Non-pigmented ciliary epithelial cell (primary cell): ENCODE measurements around the gene RAB29.
A peak's percentile ranks its signal among the peaks of the same experiment; 100 is the strongest.
"Not testable (repeated sequence)": the region's sequence is repeated elsewhere in the genome, so short reads cannot be mapped to it uniquely, and the experiment has no call there.

ENCODE experiments used
- DNase-seq: peaks from one replicate; pipeline ENCODE4 v3.0.0-alpha.2; 2010; ENCODE audit warnings: low read depth

The RAB29 gene

DNA sequence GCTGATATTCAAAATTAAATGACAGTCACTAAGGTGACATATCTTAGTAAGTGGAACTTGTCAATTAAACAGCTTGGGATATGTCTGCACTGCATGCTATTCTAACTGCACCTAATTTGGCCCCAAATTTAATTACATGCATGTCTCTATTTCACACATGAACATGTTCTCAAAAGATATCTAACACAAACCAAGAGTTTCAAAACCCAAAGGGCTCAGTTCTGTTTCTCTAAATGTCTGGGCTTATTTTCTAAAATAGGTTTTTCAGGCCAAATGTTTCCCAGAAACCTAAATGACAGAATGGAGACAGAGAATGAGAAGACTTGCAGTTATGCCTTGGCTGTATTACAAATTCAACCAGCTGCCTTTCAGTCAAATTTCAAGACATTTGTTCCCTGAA lies 11.3 kb downstream of the RAB29 start:
- DNase-seq: no peak

DNA sequence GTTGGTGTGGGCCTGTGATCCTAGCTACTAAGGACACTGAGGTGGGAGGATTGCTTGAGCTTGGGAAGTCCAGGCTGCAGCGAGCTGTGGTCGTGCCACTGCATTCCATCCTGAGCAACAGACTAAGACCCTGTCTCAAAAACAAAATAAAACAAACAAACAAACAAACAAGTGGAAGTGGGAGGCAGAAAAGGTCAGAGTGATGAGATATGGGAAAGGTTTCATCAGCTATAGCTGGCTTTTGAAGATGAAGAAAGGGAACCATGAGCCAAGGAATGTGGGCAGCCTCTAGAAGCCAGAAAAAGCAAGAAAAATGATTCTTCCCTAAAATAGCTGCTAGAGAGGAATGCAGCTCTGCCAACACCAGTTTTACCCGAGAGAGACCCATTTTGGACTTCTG lies 14.7 kb downstream of the RAB29 start:
- DNase-seq: no peak

DNA sequence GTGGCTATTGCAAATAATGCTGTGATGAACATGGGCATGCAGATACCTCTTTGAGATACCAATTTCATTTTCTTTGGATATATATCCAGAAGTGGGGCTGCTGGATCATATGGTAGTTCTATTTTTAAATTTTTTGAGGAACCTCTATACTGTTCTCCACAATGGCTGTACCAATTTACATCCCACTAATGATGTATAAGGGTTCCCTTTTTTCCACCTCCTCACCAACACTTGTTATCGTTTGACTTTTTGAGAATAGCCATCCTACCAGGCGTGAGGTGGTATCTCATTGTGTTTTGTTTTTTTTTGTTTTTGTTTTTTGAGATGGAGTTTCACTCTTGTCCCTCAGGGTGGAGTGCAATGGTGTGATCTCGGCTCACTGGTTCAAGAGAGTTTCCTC lies 18.7 kb downstream of the RAB29 start:
- no peak for DNase-seq

DNA sequence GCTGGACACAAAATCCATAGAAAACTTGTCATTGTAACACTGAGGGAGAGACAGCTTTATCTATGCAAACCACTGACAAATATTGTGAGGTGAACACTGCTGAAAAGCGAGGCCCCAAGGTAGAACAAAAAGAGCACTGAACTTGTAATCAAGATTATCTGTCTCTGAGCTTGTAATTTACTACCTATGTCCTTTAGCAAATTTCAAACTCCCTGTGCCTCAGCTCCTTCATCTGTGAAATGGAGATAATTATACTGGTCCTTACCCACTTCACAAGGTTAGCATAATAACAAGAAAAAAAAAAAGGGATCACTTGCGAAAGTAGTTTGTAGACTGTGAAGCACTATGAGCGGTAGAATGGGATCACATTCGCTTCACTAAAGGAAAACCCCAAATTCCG lies 20.4 kb downstream of the RAB29 start:
- no peak for DNase-seq

DNA sequence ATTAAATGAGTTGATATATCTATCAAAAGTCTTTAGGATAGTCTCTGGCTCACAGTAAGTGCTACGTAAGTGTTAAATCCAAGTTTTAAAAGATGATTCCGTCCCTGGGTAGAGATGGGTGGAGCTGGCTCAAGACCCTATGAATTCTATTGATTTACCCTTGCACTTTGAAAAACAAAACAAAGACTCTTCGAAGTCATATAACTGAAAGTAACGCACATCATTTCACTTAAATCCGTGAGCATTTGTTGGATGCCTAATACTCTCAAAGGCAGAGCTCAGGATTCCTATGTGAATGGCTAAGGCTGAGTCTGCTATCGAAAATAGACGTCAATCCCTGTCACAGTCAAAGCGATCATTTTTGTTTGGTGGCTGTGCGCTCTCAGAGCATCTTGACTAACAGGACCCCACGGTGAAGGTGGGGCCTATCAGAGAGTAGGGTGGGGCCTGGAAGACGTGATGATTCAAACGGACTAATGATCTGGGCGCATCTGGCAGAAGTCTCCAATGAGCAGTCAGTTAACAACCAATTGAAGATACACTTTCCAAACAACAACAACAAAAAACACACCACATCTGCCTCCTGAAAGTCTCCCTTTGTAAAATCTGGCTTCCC lies 24.1 kb downstream of the RAB29 start:
- DNase-seq: no peak

DNA sequence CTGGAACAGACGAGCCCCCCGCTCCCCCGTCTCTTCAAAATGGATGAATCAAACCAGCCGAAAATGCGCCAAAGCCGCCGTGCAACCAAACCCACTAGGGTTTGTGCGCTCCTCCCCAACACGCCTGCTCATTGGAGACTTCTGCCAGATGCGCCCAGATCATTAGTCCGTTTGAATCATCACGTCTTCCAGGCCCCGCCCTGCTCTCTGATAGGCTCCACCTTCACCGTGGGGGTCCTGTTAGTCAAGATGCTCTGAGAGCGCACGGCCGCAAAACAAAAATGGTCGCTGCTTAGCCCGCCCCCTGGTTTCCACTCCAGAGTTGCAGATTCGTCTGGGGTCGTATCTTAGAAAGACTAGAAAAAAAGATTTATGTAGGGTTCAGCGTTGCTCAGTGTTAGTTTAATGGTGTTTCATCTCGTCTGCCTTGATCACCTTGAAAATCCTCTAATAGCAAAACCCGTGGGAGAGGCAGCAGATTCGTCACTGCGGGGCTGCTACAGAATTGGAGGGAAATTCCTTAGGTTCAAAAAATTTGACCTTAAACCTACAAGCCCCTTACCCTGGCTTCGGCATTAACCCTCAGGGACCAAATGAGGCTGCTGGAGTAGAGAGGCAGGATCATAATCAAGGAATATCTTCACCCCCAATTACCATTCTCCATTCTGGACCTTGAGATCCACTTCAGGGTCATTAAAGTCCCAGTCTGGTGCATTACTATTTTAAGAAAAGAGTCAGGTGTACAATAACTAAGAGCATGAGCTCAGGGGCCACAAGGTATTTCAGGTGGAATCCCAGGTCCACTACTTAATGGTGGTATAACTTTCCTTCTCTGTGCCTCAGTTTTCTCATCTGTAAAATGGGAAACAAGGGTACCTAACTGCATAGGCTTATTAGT lies 24.9 kb downstream of the RAB29 start, which contains the start of gene NUCKS1:
TSS of gene NUCKS1 (minus strand) at position 45 of the 898 bp plus-strand sequence. CDS start 209 bp downstream, outside the sequence.
- peak; percentile 99 for DNase-seq

DNA sequence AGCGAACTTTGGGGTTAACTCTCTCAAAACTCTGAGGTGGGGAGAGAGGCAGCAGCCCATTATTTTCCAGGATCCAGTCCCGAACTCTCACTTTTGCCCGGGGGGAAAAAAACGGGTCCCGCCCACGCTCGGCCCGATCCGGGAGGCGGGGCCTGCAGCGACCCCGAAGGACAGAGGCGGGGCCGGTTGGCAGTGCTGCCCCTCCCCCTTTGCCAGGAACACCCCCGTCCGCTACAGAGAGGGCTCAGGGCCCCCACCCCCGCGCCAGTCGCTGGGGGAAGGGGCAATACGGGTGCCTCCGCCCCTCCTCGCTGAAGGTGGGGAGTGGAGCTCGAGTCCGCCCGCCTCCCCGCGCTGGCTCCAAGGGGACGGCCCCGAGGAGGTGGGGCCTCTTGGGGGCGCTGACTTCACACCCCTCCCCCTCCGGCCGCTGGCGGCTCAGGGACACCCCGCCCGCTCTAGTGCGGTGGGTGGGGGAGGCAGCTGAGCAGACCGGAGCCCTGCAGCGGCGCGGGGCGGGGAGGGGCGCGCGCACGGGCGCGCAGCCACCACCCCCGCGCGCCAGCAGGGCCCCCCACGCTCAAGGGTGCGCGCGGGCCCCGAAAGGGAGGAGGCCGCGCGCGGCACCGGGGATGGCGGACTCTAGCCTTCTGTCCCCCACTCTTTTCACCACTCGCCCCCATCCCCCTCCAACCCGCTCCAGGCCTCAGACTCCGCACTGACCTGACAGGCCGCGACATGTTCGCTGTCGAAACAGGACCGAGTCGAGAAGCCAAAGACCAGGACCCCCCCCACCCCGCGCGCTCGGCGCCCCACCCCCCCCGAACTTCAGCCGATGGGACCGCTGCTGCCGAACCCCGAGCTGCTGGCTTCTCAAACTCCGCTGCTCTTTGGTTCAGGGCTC lies 25.8 kb downstream of the RAB29 start:
- peak; percentile 78 for DNase-seq

DNA sequence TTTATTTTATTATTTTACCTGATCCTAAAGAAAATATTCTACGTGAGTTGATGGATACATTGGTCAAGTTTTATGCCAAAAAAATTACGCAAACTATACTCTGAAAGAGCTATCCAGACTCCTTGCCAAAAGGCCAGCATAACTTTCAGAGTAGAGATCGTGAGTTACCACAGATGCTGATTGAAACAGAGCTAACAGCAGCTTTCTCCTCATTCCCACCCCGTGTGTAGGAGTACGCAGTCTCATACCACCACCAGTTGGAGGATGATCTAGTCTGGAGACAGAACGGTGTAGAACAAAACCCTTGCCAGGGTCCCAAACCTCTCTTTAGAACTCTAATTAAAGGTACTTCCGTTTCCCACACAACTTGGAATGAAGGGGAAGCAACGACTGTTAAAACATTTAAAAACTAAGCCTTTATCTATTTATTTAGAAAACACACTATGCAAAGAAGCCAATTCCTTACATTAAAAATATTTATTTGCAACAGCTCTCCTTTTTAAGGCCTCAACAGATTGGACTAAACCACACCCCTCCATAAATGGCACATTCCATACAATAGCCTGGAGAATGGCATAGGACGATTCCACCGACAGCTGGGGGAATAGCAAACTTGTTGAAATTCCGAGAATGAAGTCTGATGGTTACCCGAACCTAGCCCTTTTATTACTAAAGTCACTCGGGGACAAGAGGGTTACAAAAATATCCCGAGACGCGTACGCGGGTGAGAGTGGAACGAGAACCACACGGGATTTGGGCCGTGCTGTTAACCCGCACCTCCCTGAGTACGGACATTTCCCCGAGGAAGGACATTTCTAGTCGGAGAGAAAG lies 26.7 kb downstream of the RAB29 start:
- DNase-seq: no peak

DNA sequence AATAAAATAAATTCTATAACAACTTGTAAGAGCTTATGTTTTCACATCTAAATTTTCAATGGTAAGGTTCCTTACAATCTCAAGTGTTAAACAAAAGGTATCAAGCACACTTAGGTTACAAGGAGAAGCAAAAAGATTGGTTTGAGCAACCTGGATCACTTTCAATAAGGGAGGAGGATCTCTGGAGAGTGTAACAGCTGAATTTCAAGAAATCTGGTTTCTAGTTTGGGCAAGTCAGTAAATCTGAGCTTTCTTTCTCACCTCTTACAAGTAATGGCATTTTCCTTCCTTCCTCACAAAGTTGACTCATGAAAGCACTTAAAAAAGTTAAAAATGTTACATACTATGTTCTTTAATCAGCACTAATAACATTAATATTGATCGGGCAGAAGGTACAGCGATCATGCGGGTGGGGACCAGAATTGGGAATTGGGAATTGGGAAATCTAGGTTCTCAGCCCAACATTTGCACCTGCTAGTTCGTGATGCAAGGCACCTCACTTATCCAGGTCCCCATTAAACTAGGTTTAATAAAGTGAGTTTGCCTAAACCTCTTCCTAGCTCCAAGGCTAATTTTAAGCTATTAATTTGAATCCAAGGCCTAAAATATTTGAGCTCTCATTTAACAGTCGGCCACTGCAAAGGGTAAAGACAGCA lies 28.4 kb downstream of the RAB29 start:
- DNase-seq: no peak

DNA sequence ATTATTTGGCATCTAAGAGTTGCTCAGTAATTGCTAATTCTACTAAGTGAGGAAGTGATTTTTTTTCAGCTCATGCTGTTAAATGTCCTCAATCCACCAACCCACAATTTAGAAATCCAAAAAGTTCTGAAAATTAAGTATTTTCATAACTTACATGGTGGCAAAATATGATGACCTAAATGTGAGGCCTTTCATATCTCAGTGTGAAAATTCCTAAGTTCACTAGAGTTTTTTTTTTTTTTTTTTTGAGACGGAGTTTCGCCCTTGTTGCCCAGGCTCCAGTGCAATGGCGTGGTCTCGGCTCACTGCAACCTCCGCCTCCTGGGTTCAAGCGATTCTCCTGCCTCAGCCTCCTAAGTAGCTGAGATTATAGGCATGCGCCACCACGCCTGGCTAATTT lies 30.9 kb downstream of the RAB29 start:
- no peak for DNase-seq

DNA sequence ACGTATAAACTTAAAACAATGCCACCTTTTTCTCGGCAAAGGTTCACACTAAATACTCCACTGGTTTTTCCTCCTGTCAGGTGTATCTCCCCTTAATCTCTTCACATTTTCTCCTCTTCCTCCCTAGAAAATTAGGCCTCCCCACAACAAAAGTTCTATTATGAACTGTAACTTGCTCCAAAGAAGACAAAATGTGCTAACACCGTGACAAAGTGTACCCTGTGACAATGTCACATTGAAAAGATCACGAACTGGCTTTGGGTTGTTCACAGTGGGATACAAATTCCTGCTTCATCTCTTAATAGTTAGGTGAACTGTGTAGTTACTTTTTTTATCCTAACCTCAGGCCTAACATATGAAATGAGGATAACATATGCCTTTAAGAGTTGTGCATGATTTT lies 31.3 kb downstream of the RAB29 start:
- DNase-seq: no peak

DNA sequence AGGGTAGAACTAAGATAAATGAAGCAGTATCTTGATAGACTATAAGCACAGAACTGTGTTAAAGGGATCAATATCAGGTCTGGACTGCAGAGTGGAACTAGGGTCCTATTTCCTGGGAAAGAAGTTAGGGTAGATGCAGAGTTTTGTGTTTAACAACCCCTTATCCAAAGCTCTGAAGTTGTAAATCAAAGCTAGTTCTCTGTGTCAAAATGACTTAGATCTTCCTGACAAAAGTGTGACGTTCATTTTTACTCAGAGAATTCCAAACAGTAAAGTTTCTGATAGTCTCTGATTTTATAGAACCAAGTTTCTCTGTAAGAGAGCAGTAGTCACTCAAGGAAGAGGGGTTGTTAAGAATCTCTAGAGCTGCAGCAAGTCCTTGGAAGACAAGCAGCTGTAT lies 33.6 kb downstream of the RAB29 start:
- no peak for DNase-seq

DNA sequence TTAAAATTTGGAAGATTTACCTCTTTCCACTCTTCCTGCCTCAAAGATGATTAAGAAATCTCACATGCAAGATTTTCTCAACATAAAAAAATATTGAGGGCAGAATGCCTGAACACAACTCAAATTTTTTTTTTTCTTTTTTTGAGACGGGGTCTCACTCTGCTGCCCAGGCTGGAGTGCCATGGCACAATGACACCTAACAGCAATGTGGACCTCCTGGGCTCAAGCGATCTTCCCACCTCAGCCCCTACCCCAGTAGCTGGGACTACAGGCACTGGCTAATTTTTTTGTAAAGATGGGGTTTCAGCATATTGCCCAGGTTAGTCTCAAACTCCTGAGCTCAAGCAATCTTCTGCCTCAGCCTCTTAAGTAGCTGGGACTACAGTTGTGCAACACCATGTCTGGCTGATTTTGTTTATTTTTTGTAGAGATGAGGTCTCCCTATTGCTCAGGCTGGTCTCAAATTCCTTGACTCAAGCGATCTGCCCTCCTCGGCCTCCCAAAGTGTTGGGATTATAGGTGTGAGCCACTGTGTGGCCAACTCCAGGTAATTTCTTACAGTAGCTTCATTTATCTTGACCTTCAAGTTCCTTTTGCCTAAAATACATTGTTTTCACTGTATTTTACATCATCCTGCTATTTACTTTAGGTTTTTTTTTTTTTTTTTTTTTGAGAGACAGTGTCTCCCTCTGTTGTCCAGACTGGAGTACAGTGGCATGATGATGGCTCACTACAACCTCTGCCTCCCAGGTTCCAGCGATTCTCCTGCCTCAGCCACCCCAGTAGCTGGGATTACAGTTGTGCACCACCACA lies 35.7 kb downstream of the RAB29 start:
- no peak for DNase-seq

DNA sequence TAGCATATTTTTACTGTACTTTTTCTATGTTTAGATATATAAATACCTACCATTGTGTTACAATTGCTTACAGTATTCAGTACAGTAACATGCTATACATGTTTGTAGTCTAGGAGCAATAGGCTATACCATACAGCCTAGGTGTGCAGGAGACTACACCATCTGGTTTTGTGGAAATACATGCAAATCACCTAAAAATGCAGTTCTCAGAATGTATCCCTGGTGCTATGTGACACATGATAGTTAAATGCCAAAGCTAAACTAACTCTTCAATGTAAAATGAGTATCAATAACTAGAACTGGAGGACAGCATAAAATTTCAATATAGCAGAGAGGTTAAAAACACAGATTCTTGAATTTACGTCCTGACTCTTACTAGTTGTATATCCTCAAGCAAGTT lies 40.1 kb downstream of the RAB29 start:
- DNase-seq: no peak

DNA sequence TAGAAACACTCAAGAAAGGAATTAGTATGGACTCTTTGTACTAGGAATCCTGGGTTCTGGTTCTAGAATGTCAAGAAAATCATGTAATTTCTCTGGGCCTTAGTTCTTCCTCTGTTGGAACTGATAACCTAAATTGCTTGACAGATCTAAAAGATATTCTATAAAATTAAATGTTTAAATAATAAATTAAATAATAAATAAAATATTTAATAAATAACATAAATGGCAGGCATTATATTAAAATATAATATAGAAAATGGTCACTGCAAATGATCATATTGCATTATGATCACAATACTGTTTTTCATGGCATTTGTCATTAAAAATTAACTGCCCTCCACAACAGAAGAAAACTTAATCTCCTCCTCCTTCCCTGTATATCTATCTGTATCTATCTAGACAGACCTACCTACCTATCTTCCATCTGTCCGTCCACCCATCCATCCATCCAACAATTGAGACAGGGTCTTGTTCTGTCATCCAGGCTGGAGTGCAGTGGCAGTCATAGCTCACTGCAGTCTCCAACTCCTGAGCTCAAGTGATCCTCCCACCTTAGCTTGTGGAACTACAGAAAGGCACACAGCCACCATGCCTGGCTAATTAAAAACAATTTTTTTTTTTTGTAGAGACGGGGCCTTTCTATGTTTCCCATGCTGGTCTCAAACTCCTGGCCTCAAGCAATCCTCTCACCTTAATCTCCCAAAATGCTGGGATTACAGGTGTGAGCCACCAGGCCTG lies 41.7 kb downstream of the RAB29 start:
- DNase-seq: no peak

DNA sequence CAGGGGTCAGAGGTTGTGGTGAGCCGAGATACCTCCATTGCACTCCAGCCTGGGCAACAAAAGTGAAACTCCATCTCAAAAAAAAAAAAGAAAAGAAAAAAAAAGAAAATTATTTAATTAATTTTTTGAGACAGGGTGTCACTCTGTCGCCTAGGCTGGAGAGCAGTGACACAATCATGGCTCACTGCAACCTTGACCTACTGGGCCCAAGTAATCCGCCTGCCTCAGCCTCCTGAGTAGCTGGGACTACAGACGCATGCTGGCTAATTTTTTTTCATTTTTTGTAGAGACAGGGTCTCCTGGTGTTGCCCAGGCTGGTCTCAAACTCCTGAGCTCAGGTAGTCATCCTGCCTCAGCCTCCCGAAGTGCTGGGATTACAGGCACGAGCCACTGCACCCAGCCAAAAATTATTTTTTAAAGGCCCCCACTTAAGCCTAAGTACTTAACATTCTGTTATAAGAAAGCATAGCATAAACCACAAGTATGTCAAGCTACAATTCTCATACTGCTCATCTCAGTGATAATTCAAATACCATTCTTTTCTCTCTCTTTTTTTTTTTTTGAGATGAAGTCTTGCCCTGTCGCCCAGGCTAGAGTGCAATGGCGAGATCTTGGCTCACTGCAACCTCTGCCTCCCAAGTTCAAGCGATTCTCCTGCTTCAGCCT lies 45.2 kb downstream of the RAB29 start:
- no peak for DNase-seq

DNA sequence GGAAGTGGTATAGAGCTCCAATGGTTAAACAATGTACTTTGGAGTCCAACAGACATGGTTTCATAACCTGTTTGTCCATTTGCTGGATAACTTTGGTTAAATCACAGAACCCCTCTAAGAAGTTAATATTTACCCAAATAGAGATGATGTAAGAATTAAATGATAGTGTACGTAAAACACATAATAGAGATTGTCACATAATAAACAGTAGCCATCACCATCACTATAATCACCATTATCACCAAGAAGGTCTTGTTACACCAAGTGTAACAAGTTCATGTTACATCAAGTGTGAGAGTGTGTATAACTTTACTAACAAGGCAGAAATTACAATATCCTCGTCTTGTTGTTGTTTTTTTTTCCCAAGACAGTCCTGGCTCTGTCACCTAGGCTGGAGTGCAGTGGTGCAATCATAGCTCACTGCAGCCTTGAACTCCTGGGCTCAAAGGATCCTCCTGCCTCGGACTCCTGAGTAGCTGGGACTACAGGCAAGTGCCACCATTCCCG lies 48.6 kb downstream of the RAB29 start:
- DNase-seq: no peak

DNA sequence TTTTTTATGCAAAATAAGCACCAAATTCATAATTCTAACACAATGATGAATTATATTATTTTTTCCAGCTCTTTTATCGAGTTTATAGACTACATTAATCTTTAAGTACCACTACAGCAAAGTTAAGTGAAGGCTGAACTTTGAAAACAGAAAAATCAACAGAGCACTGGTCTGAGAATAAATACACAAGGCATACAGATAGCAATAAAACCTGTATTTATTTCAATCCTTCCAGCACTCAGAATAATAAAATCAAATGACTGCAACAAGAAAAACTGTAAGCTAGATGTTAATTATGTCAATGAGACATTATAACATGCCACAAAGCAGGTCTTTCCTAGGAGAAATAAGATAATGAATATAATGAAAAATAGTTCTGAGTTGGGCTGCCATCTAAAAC lies 49.8 kb downstream of the RAB29 start:
- no peak for DNase-seq

DNA sequence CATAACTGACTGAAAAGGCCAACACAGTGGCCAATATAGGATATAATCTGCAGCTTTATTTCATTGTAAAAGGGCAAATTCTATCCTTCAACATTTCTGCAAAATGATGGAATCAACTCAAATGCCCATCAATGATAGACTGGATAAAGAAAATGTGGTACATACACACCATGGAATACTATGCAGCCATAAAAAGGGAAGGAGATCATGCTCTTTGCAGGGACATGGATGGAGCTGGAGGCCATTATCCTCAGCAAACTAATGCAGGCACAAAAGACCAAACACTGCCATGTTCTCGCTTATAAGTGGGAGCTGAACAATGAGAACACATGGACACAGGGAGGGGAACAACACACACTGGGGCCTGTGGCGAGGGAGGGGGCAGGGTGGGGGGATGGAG lies 54.5 kb downstream of the RAB29 start:
- DNase-seq: not testable (repeated sequence)
